Mesenchymal stem cell (in vitro differentiated cells and primary cell): ENCODE measurements around the gene MEGF11.

Experiments
- DNase-seq: peaks from one replicate; pipeline ENCODE4 v3.0.0-alpha.2; 2013
- H2AFZ ChIP-seq: one replicate; pipeline ENCODE4 v1.6.1; 2013; ENCODE audit warnings: low read depth, mild to moderate bottlenecking, control low read depth, inconsistent platforms, low read length, moderate library complexity
- H2AK5ac ChIP-seq: 2 replicates; pipeline ENCODE4 v1.6.1; 2013; ENCODE audit warnings: low read length, moderate library complexity, mild to moderate bottlenecking, inconsistent platforms; ENCODE audit not compliant: severe bottlenecking
- H2BK120ac ChIP-seq: one replicate; pipeline ENCODE4 v1.6.1; 2013; ENCODE audit warnings: low read depth, mild to moderate bottlenecking, inconsistent platforms, low read length, moderate library complexity
- H2BK12ac ChIP-seq, 2 experiments: one replicate each; pipeline ENCODE4 v1.6.1; 2013; ENCODE audit warnings: inconsistent platforms in 2 of 2, low read length in 2 of 2, mild to moderate bottlenecking in 2 of 2, moderate library complexity in 2 of 2, control low read depth in 1 of 2
- H2BK15ac ChIP-seq: one replicate; pipeline ENCODE4 v1.6.1; 2013; ENCODE audit warnings: mild to moderate bottlenecking, low read depth, inconsistent platforms; ENCODE audit not compliant: poor library complexity, severe bottlenecking
- H2BK5ac ChIP-seq: 2 replicates; pipeline ENCODE4 v1.6.1; 2013; ENCODE audit warnings: low read depth, mild to moderate bottlenecking, low read length, control low read depth, inconsistent platforms; ENCODE audit not compliant: poor library complexity, severe bottlenecking
- H3K14ac ChIP-seq, 2 experiments: one replicate each; pipeline ENCODE4 v1.6.1; 2013; ENCODE audit warnings: inconsistent platforms in 2 of 2, low read length in 2 of 2, control low read depth in 1 of 2, mild to moderate bottlenecking in 1 of 2, moderate library complexity in 1 of 2
- H3K18ac ChIP-seq, 2 experiments: one replicate each; pipeline ENCODE4 v1.6.1; 2013; ENCODE audit warnings: inconsistent platforms in 2 of 2, low read length in 2 of 2, control low read depth in 1 of 2, low read depth in 1 of 2, mild to moderate bottlenecking in 1 of 2
- H3K23ac ChIP-seq, 2 experiments: one replicate each; pipeline ENCODE4 v1.6.1; 2013; ENCODE audit warnings: inconsistent platforms in 2 of 2, low read length in 2 of 2, mild to moderate bottlenecking in 2 of 2, moderate library complexity in 2 of 2, control low read depth in 1 of 2
- H3K27ac ChIP-seq: 2 replicates; pipeline ENCODE4 v1.5.1; 2013; ENCODE audit warnings: mild to moderate bottlenecking, moderate library complexity, low read length, control low read depth, inconsistent platforms; ENCODE audit not compliant: poor library complexity, severe bottlenecking
- H3K27me3 ChIP-seq, 2 experiments: 2 replicates each; pipeline versions ENCODE4 v1.6.1 to v1.7.0; 2013; ENCODE audit warnings: low read length in 2 of 2, mild to moderate bottlenecking in 2 of 2, moderate library complexity in 2 of 2, control low read depth in 1 of 2, inconsistent platforms in 1 of 2; ENCODE audit not compliant: control insufficient read depth in 1 of 2, insufficient read depth in 1 of 2
- H3K36me3 ChIP-seq, 2 experiments: 2 replicates each; pipeline versions ENCODE4 v1.6.1 to v1.7.0; 2013; ENCODE audit warnings: low read length in 2 of 2, control low read depth in 1 of 2, inconsistent platforms in 1 of 2, low read depth in 1 of 2, mild to moderate bottlenecking in 1 of 2; ENCODE audit not compliant: insufficient read depth in 2 of 2, control insufficient read depth in 1 of 2
- H3K4ac ChIP-seq, 2 experiments: one replicate each; pipeline ENCODE4 v1.6.1; 2013; ENCODE audit warnings: inconsistent platforms in 2 of 2, low read length in 2 of 2, mild to moderate bottlenecking in 2 of 2, moderate library complexity in 2 of 2, control low read depth in 1 of 2, low read depth in 1 of 2
- H3K4me1 ChIP-seq: 2 replicates; pipeline ENCODE4 v1.6.1; 2013; ENCODE audit warnings: low read depth, low read length, control low read depth; ENCODE audit not compliant: control insufficient read depth, insufficient read depth
- H3K4me2 ChIP-seq: 2 replicates; pipeline ENCODE4 v1.6.1; 2013; ENCODE audit warnings: low read length, mild to moderate bottlenecking, inconsistent platforms; ENCODE audit not compliant: poor library complexity, severe bottlenecking
- H3K4me3 ChIP-seq, 2 experiments: 2 replicates each; pipeline versions ENCODE4 v1.5.1 to v1.7.0; 2013; ENCODE audit warnings: low read length in 2 of 2, mild to moderate bottlenecking in 2 of 2, control low read depth in 1 of 2, low read depth in 1 of 2; ENCODE audit not compliant: insufficient read depth in 1 of 2
- H3K79me1 ChIP-seq: replicated peaks from 2 replicates; pipeline ENCODE4 v1.6.1; 2013; ENCODE audit warnings: mild to moderate bottlenecking, control low read depth, low read length, inconsistent platforms; ENCODE audit not compliant: poor library complexity, severe bottlenecking
- H3K9ac ChIP-seq: 2 replicates; pipeline ENCODE4 v1.7.0; 2013; ENCODE audit warnings: mild to moderate bottlenecking, low read length, moderate library complexity
- H3K9me3 ChIP-seq: 2 replicates; pipeline ENCODE4 v1.7.0; 2013; ENCODE audit warnings: mild to moderate bottlenecking, low read length; ENCODE audit not compliant: control insufficient read depth
- H4K8ac ChIP-seq: one replicate; pipeline ENCODE4 v1.6.1; 2013; ENCODE audit warnings: inconsistent platforms, mild to moderate bottlenecking, low read length, moderate library complexity
- H4K91ac ChIP-seq: one replicate; pipeline ENCODE4 v1.6.1; 2013; ENCODE audit warnings: mild to moderate bottlenecking, low read length, inconsistent platforms
- WGBS: methylation state at CpG from one replicate; pipeline ENCODE4 v1.1.7; 2013; ENCODE audit warnings: mixed read lengths; 5-methylcytosine and 5-hydroxymethylcytosine counted together

MEGF11 gene

GRCh38 chr15:66169625-66170024, 83.9 kb downstream of the MEGF11 start:
- Histone ChIP-seq H4K91ac (no peak overlapping the region), H2BK12ac (no peak overlapping the region), H2AK5ac (no peak overlapping the region), H3K4ac (no peak overlapping the region), H3K9ac (no peak overlapping the region), H3K9me3 (no peaks in the 10 kb centered on the region), H3K79me1 (no peaks in the 10 kb centered on the region), H4K8ac (no peak overlapping the region), H3K27me3 (peaks cover 52 to 89% of the 10 kb centered on the region in 2 experiments), H3K36me3 (no peaks in the 10 kb centered on the region), H3K27ac (no peak overlapping the region), H2BK5ac (no peak overlapping the region), H3K23ac (no peak overlapping the region), H3K4me1 (no peaks in the 10 kb centered on the region), H3K4me2 (no peak overlapping the region), H3K4me3 (no peak overlapping the region), H3K14ac (no peak overlapping the region), H2BK15ac (no peak overlapping the region), H2BK120ac (no peak overlapping the region), H2AFZ (no peak overlapping the region), H3K18ac (no peak overlapping the region)
- 82% methylated on average over 12 of the region's 13 CpGs for WGBS
- DNase-seq, result no peak

DNA sequence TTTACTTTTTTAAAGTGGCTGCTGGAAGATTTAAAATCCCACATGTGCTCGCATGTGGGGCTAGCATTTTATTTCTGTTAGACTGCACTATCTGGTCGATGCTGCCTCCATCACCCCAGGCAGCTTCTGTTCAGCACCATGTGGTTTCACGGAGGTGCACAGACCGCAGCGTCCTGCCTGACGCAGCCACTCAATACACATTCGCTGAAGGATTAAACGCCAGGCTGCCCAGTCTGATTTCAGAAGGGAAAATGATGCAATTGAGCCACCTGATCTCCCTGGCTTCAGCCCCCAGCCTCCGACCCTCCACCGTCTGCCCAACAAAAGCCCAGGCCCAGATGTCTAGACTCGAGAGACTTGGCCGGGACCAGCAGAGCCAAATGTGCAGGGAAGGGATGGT, 84.5 kb downstream of the MEGF11 start:
- no peak overlapping the region for H3K4ac ChIP-seq
- no peak overlapping the region for H3K18ac ChIP-seq
- H3K79me1 ChIP-seq, result no peaks in the 10 kb centered on the region
- no peak overlapping the region for H2BK12ac ChIP-seq
- H3K36me3 ChIP-seq, result no peaks in the 10 kb centered on the region
- no peak for DNase-seq
- no peak overlapping the region for H2AK5ac ChIP-seq
- 87% methylated on average over 12 of the region's 12 CpGs for WGBS
- H3K27me3 ChIP-seq, result peaks cover 47 to 89% of the 10 kb centered on the region in 2 experiments
- no peak overlapping the region for H3K4me3 ChIP-seq
- no peak overlapping the region for H2AFZ ChIP-seq
- H3K4me2 ChIP-seq, result no peak overlapping the region
- no peaks in the 10 kb centered on the region for H3K9me3 ChIP-seq
- H3K9ac ChIP-seq, result no peak overlapping the region
- H3K14ac ChIP-seq, result no peak overlapping the region
- H4K8ac ChIP-seq, result no peak overlapping the region
- no peak overlapping the region for H3K27ac ChIP-seq
- H4K91ac ChIP-seq, result no peak overlapping the region
- no peak overlapping the region for H3K23ac ChIP-seq
- no peak overlapping the region for H2BK15ac ChIP-seq
- no peaks in the 10 kb centered on the region for H3K4me1 ChIP-seq
- H2BK5ac ChIP-seq, result no peak overlapping the region
- no peak overlapping the region for H2BK120ac ChIP-seq

- WGBS, result 68% methylated on average over 7 of the region's 7 CpGs
- no peak overlapping the region for H3K18ac ChIP-seq
Observed at GRCh38 chr15:66167854-66168253, 85.7 kb downstream of the MEGF11 start.

GRCh38 chr15:66165856-66166255, 87.7 kb downstream of the MEGF11 start:
- no peak overlapping the region for H3K18ac ChIP-seq
- H2BK120ac ChIP-seq, result no peak overlapping the region
- H3K14ac ChIP-seq, result no peak overlapping the region
- H3K27me3 ChIP-seq, result peaks cover 25 to 88% of the 10 kb centered on the region in 2 experiments
- H3K23ac ChIP-seq, result peak overlapping the region in 1 of 2 experiments; percentile 12
- H3K27ac ChIP-seq, result no peak overlapping the region
- no peak overlapping the region for H2AFZ ChIP-seq
- no peak overlapping the region for H2AK5ac ChIP-seq
- H3K79me1 ChIP-seq, result no peaks in the 10 kb centered on the region
- no peak overlapping the region for H2BK5ac ChIP-seq
- DNase-seq, result no peak
- no peak overlapping the region for H3K4me2 ChIP-seq
- no peaks in the 10 kb centered on the region for H3K36me3 ChIP-seq
- no peaks in the 10 kb centered on the region for H3K9me3 ChIP-seq
- no peak overlapping the region for H4K91ac ChIP-seq
- no peak overlapping the region for H2BK12ac ChIP-seq
- no peak overlapping the region for H3K9ac ChIP-seq
- H4K8ac ChIP-seq, result no peak overlapping the region
- H3K4me3 ChIP-seq, result no peak overlapping the region
- H2BK15ac ChIP-seq, result no peak overlapping the region
- no peak overlapping the region for H3K4ac ChIP-seq
- WGBS, result 87% methylated on average over 6 of the region's 6 CpGs
- H3K4me1 ChIP-seq, result no peaks in the 10 kb centered on the region

More at GRCh38 chr15:66167854-66168253, 85.7 kb downstream of the MEGF11 start:
- no peaks in the 10 kb centered on the region for H3K79me1 ChIP-seq
- no peak for DNase-seq
- H2BK5ac ChIP-seq, result no peak overlapping the region
- H4K8ac ChIP-seq, result no peak overlapping the region
- H3K27ac ChIP-seq, result no peak overlapping the region
- no peak overlapping the region for H2BK120ac ChIP-seq
- no peaks in the 10 kb centered on the region for H3K9me3 ChIP-seq
- H3K23ac ChIP-seq, result no peak overlapping the region
- no peak overlapping the region for H2BK12ac ChIP-seq
- no peaks in the 10 kb centered on the region for H3K36me3 ChIP-seq
- H3K4me1 ChIP-seq, result no peaks in the 10 kb centered on the region
- no peak overlapping the region for H3K14ac ChIP-seq
- no peak overlapping the region for H3K4ac ChIP-seq
- H3K4me2 ChIP-seq, result no peak overlapping the region
- H2AFZ ChIP-seq, result no peak overlapping the region
- no peak overlapping the region for H3K9ac ChIP-seq
- no peak overlapping the region for H2BK15ac ChIP-seq
- peaks cover 43 to 89% of the 10 kb centered on the region in 2 experiments for H3K27me3 ChIP-seq
- no peak overlapping the region for H3K4me3 ChIP-seq
- H4K91ac ChIP-seq, result no peak overlapping the region
- no peak overlapping the region for H2AK5ac ChIP-seq
